NCI-H82 treated with DMSO at 0.1 percent for 48 hours (cell line): ENCODE data around the gene TROAP.
"Not testable (repeated sequence)": the region's sequence is repeated elsewhere in the genome, so short reads cannot be mapped to it uniquely, and the experiment has no call there.

Source experiments
- DNase-seq: peaks from one replicate; lab custom pipeline; 2025; ENCODE audit not compliant: unreplicated experiment; lab: John Stamatoyannopoulos, UW

TROAP gene

DNA sequence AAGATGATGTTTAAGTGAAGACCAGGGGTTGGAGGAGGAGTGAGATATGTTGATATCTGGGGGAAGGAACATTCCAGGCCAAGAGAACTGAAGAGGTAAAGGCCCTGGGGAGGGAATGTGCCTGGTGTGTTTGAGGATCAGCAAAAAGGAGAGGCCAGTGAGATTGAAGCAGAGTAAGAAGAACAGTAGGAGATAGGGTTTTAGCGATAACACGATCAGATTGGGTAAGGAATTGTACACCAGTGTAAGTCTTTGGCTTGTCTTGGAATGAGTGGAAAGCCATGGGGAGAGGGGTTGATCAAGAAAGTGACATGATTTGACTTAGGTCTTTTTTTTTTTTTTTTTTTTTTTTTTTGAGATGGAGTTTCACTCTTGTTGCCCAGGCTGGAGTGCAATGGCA, 4.8 kb downstream of the TROAP start:
- no peak for DNase-seq

DNA sequence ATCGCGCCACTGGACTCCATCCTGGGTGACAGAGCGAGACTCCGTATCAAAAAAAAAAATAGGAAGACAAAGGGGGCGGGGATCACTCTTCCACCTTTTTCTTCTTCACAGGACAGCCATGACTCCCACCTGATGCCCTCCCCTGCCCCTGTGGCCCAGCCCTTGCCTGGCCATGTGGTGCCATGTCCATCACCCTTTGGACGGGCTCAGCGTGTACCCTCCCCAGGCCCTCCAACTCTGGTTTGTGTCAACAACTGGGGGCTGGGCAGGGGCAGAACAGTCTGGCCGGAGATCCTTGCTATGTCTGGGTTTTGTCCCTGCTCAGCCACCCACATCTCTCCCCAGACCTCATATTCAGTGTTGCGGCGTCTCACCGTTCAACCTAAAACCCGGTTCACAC, 5.8 kb downstream of the TROAP start:
- DNase-seq = no peak

DNA sequence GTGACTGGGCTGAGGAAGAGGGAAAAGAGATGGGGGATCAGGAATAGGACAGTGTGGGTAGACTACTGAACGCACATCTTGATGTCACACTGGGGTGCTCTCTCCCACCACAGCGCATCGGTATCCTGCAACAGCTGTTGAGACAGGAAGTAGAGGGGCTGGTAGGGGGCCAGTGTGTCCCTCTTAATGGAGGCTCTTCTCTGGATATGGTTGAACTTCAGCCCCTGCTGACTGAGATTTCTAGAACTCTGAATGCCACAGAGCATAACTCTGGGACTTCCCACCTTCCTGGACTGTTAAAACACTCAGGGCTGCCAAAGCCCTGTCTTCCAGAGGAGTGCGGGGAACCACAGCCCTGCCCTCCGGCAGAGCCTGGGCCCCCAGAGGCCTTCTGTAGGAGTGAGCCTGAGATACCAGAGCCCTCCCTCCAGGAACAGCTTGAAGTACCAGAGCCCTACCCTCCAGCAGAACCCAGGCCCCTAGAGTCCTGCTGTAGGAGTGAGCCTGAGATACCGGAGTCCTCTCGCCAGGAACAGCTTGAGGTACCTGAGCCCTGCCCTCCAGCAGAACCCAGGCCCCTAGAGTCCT, 7.1 kb downstream of the TROAP start:
- DNase-seq = no peak

DNA sequence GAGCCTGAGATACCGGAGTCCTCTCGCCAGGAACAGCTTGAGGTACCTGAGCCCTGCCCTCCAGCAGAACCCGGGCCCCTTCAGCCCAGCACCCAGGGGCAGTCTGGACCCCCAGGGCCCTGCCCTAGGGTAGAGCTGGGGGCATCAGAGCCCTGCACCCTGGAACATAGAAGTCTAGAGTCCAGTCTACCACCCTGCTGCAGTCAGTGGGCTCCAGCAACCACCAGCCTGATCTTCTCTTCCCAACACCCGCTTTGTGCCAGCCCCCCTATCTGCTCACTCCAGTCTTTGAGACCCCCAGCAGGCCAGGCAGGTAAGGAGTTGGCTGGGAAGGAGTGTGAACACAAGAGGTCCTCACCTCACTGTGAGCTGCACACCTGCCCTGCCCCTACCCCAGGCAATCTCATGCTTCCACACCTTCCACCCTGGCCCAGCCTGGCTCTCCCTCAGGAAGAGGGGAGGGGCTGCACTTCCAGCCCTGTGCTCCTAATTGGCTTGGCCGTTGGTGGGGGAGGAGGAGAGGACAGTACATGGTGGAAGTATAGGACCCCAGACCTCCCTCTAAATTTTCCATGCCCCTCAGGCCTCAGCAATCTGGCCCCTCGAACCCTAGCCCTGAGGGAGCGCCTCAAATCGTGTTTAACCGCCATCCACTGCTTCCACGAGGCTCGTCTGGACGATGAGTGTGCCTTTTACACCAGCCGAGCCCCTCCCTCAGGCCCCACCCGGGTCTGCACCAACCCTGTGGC, 7.8 kb downstream of the TROAP start:
- no peak for DNase-seq

DNA sequence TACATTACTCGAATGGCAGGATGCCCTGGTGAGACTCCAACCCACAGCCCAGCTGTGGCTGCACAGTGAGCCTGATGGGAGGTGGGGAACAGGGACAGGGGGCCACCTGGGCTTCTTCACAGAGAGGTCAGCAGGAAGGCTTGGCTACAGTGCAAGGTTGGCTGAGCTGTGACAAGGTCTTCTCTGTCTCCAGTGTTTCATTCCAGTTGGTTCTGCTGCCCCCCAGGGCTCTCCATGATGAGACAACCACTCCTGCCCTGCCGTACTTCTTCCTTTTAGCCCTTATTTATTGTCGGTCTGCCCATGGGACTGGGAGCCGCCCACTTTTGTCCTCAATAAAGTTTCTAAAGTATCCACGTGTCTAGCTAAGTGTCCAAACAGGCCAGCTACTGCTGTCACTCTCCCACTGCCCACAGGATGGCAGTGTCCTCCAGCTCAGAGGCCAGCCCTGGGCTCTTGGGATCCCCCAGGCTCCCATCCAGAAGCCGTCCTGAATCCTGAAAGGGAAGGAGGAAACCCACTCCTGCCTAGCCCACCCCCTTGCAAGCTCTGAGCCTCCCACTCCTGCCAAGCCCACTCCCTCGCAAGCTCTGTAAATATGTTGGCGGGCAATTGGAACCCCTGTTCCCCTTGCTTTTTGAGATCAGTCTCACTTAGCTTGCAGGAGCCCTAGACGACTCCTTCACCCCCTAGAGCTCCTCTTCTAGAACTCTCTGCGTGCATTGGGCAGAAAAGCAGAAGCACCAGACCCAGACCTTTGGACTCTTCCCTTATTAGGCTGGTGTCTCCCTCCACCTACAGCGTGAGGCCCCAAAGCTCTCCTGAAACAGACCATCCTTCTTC, 8.5 kb downstream of the TROAP start:
- DNase-seq = no peak

DNA sequence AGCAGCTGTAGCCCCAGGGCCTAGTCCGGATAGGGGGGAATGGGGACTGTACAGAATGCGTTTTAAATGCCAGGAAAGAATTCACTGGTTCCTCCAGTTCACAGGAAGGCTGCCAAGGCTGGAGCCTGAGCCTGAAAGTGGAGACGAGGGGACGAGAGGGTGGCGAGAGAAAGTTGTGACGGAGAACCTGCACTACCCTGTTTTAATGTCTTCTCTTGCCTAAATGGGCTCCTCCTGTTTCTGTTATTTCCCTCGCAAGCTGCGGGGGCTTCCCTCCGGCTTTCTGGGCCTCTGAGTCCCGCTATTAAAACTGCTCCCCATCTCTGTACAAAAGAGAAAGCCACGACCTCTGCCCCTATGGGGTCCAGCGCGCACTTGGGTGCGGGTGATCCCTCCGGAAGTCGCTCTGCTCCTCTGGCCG, 9.4 kb downstream of the TROAP start:
- no peak for DNase-seq

DNA sequence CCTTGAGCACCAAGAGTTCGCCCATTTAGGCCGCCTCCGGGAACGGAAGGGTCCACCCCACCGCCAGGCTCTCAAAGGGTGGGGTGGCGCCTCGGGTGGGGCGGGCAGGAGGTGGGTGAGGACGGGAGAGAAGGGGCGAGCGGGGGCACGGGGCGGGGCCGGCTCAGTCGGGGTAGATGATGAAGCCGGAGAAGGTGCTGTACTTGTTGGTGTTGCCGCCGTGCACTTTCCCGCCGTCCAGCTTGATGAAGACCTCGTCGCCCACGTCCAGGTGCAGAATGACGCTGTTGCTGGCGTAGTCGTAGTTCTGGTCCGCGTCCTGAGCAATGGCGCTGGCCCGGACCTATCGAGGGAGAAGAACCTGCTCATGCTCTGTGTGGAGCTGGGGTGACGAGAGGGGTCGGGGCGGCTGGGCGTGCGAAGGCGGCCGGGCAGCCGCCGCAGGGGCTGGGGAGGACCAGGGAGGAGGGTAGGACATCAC, 9.9 kb downstream of the TROAP start:
- no peak for DNase-seq

DNA sequence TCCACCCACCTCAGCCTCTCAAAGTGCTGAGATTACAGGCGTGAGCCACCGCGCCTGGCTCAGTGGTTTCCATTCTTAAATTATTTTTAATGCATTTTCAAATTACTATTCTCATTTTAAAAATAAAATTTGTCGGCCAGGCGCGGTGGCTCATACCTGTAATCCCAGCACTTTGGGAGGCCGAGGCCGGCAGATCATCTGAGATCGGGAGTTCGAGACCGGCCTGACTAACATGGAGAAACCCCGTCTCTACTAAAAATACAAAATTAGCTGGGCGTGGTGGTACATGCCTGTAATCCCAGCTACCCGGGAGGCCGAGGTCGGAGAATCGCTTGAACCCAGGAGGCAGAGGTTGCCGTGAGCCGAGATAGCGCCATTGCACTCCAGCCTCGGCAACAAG, 10.7 kb downstream of the TROAP start:
- not testable (repeated sequence) for DNase-seq

DNA sequence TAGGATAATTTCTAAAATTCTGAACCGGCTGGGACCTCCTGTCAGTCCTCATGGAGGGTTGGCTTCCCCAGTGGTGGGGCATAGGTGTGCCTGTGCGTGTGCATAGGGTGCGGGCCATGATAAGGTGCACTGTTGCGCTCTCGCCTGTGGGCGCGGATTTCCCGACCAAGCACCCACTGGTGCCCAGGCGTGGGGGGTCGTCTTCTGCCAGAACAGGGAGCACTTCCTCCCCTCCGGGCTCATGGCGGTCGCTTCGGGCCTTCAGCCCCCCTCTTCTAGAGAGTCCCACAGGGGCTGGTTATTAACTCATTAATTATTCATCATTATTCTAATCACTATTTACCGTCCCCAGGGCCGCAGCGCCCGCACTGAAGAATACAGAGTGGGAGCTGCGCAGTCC, 11.2 kb downstream of the TROAP start:
- no peak for DNase-seq

DNA sequence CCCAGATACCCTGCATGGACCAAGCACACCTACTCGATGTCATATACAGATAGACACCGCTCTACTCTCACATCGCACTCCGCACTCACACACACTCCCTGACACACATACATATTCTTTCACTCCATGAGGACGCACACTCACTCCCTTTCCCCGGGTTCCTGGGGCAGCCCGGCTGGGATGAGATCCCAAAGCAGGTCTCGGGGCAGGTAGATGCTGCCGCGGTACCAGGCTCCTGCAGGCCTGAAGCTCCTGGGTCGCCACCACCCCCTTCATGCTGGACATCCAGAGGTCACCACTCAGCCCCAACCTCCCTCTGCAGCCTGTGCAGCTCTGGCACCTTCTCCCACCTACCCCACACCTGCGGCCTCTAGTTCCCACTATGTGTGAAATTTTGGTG, 11.6 kb downstream of the TROAP start:
- DNase-seq = no peak

DNA sequence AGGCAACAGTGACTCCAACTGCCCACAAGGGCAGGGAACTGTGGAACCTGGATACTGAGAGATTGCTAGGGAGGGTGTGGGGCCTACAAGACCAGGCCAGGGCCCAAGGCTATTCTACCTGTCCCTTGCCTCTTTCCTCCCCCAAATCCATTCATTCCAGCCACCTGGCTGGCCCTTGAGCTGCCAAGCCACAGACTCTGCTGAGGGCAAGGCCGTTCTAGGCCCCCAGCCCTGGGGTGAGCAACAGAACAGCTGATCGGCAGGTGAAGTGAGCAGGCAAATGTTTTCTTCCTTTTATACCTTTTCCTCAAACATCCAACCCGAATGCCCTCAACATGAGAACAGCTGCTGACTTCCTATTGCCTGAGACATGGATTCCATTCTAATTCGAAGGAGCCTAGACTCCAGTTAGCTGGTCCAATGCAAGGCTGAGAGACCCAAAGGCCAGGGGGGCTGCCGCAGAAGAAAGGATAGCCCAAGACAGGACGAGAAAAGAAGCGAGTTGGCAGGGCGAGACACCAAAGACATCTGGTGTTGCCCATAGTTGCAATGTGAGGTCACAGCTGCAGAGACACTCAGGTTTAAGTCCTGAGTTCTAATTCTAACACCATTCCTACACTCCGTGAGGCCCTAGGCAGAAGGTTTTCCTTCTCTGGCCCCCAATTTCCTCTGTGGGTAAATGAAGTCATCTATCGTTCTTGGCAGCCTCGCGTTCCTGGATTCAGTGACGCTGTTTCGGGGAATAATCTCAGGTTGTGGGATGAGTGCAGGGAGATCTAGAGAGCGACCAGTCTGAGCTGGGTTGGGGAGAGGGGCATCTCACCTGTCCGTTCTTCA, 12.3 kb downstream of the TROAP start:
- DNase-seq = no peak

DNA sequence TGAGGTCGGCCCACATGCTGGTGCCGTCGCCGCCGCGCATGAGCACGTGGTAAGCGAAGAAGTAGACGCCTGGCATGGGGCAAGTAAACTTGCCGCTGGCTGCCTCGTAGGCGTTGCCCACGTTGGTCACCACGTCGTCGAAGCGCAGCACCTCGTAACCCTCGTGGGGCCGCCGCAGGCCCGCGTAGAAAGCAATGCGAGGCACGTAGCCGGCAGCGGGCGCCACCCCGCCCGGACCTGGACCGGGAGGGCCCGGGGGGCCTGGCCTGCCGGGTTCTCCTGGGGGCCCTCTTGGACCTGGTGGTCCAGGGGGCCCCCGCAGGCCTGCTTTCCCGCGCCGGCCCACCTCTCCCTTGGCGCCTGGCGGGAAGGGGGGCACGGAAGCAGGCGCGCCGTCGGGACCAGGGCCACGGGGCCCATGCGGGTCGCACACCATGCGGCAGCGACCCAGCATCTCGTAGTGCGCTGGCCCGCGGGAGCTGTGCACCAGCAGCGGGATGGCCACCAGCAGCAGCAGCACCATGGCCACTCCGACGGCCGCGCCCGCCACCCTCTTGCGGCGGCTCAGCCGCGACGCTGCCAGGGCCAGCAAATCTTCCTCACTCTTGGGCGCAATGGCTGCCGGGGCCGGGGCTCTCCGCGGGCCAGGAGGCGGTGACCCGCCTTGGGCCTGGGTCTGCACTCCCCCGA, 13.0 kb downstream of the TROAP start:
- DNase-seq = no peak

DNA sequence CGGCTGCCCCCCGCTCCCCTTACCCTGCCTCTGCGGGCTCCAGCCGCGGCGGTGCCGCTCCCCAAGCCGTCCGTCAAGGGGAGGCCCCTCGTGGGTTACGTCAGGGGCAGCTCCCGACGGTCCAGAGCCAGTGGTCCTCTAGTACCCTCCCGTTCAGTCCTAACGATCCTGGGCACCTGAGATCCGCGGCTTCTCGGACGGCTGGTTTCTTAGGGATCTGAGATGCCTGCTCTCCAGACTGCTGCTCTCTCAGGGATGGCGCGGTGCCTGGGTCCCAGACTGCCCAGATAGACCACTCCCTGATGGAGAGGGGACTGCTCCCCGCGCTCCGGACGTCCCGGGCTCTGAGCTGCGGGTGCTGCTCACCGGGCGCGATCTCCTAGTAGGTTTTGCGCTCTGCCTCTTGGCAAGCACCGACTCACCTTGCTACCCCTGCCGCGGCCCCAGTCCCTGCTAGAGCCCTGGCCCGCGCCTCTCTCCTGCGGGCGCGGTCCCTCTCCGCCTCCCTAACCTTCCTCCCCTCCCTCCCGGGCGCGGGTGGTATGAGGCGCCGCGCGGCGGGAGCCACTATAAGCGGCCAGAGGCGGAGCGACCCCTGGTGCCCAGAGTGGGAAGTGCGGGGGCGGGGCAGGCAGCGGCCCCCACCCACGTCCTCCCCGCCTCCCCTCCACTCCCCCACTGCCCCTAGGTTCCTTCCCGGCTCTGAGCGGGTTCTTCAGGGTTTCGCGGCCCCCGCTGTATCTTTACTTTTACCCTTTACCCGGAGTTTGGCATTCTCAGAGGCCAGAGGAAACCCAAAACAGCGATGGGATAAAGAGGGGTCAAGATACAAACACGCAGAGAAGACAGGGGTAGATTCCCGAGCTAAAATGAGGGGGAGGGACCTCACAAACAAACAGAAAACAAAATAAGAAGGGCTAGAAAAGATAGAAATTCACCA, 13.9 kb downstream of the TROAP start, which contains the start of gene C1QL4:
C1QL4 (minus strand) TSS at position 544 of the 940 bp plus-strand sequence. CDS start 711 bp downstream, outside the sequence.
- peak; percentile 74 for DNase-seq

DNA sequence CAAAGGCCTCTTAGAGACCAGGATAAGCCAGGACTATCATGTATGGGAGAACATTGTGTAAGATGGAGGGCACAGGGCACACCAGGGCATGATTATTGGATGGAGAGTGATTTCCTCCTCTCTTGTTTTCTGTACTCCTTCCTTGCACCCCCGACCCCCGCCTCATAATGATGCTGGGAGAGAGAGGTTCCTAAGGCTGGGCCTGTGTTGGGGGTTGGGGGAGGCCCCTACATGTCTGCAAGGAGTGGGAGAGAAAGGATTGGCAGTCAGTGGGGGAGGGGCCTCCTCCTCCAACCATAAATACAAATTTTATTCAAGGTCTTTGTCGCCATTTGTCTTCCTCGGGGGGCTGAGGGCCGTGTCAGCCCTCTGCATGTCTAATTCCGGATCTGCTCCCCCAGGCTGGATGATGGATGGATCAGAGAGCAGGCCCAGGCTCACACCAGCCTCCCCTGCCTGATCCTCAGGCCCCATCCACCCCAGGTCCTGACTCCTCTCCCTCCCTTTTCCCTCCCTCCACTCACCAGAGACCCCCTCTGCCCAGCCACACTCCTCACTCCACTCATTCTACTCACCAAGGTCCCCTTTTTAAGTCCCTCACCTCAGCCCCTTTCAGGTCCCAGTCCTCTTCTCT, 15.9 kb downstream of the TROAP start:
- no peak for DNase-seq

DNA sequence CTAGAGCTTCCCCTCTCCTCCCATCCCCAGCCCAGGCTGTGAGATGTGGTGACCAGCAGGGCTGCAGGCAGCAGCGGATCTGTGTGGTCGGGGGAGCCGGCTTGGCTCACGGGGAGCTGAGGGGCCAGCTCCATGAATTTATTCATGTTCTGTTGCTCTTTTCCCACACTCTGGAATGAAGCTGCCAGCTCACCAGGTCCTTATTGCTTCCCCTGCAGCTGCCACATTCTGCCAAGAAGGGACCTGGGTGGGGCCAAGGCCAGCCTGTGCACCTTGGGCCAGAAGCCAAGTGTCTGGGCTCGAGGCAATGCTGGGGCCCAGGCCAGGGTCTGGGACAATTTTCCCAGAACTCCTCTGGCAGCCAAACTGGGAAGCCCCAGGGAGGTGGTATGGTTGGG, 16.4 kb downstream of the TROAP start:
- no peak for DNase-seq

DNA sequence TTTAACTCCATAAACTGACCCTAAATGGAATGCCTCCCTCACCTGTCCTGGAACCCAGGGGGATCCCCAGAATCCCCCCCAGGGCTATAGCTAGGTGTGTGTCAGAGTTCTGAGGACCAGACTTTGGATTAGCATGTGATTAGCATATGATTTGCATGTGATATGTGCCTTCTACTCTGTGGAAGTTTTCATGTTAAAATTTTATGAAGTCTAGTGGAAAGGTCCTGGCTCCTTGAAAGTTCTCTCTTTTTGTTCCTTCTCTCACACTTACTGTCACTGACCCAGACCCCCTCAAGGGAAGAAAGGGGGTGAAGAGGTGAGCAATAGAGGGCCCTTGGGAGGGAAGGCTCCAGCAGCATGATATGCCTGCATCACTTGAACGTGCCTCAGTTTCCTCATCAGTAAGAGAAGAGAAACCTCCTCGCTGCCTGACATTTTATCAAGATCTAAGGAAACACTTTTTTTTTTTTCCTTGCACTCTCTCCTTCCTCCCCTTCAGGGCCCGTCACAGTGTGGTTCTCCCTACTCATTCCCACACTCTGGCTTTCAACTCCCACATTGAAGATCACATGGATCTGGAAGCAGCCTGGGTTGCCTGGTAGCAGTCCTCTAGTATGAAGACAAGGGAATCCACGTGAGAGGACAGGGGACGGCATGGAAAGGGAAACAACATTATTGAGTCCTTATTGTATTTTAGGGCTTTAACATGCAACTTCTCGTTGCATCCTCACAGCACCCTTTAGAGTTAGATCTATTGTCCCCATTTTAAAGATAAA, 17.2 kb downstream of the TROAP start:
- DNase-seq = no peak

DNA sequence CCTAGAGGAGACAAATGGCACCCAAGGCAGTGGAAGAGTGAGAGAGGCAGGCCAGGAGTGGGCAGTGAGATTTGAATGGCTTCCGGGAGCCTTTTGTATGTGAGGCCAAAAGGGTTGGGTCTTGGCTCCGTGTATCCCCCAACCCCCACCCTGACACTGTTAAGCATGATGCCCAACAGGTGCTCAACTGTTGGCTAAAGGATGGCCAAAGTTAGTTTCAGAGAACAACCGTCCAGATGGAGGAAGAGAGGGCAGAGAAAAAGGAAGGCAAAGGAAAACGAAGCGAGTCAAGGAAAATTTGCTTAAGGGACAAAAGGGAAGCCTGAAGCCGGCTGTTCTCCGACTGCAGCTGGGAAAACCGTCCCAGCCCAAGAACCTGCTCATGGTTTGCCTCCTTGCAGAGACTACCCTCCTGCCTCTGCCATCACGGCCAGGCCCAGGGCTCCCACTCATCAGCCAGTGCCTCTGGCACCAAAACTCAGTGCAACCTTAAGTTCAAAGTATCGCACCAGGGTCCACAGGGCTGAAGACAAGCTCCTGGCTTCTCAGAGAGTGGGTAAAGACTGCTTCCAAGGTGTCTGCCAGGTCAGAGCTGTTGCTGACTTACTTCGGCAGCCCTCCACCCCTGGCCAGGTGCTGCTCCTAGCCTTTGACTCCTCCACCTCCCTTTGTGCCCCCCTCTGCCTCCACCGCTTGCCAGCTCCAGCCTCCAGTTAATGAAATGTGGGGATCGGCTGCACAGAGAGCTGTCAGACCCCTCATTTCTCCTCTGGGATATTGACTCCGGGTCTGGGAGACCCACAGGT, 18.1 kb downstream of the TROAP start:
- DNase-seq = no peak
